HG02623 (cell line): Measurements from ENCODE around the gene NTMT1.
A peak's percentile ranks its signal among the peaks of the same experiment; 100 is the strongest.

Experiments
- ATAC-seq: cut with Tn5 transposase; IDR thresholded peaks from one replicate; pipeline ENCODE4 v1.9.1; 2021; ENCODE audit warnings: moderate library complexity; ENCODE audit not compliant: unreplicated experiment

NTMT1 gene

GRCh38 chr9:129613520-129614175, 12.3 kb upstream of the NTMT1 start:
- ATAC-seq: no peak

- ATAC-seq: no peak
Measured at GRCh38 chr9:129614932-129615331, 11.0 kb upstream of the NTMT1 start.

GRCh38 chr9:129615407-129616285, 10.3 kb upstream of the NTMT1 start:
- no peak for ATAC-seq

GRCh38 chr9:129617167-129617566, 8.8 kb upstream of the NTMT1 start:
- no peak for ATAC-seq

GRCh38 chr9:129619787-129620668, 5.9 kb upstream of the NTMT1 start:
- ATAC-seq: no peak

- ATAC-seq: no peak
Measured at GRCh38 chr9:129620669-129621295, 5.2 kb upstream of the NTMT1 start, which contains the start of gene C9orf50. TSS of gene C9orf50 (minus strand) at chr9:129621101. CDS start at chr9:129620574, 527 bp downstream.

GRCh38 chr9:129623331-129623730, 2.6 kb upstream of the NTMT1 start:
- ATAC-seq: no peak

- no peak for ATAC-seq
Measured at GRCh38 chr9:129624168-129624759, 1.7 kb upstream of the NTMT1 start.

GRCh38 chr9:129624947-129625346, 1.0 kb upstream of the NTMT1 start:
- no peak for ATAC-seq

- ATAC-seq: peak; percentile 6
Measured at GRCh38 chr9:129626625-129627284, 792 bp downstream of the NTMT1 start.

- ATAC-seq: no peak
Measured at GRCh38 chr9:129627556-129628440, 1.8 kb downstream of the NTMT1 start.

- no peak for ATAC-seq
Measured at GRCh38 chr9:129628709-129629108, 2.7 kb downstream of the NTMT1 start.

GRCh38 chr9:129629251-129629820, 3.4 kb downstream of the NTMT1 start:
- no peak for ATAC-seq

GRCh38 chr9:129630967-129631673, 5.2 kb downstream of the NTMT1 start:
- ATAC-seq: no peak

GRCh38 chr9:129631674-129632129, 5.7 kb downstream of the NTMT1 start:
- ATAC-seq: no peak

- ATAC-seq: no peak
Measured at GRCh38 chr9:129632460-129632859, 6.5 kb downstream of the NTMT1 start.

- no peak for ATAC-seq
Measured at GRCh38 chr9:129633207-129633606, 7.2 kb downstream of the NTMT1 start.

GRCh38 chr9:129633848-129634247, 7.9 kb downstream of the NTMT1 start:
- ATAC-seq: no peak
